Mesothelial cell of epicardium (in vitro differentiated cells): ENCODE data around the gene KLF16. TPM values are rescaled to one million over a fixed set of nuclear protein-coding genes. Genes with fewer than 3 reads are reported as not detected.

ENCODE experiments used
- DNase-seq, 2 experiments: peaks; one replicate each; pipeline ENCODE4 v3.0.0; 2021; ENCODE audit warnings: low spot score in 2 of 2; ENCODE audit not compliant: unreplicated experiment in 2 of 2
- H3K27ac Mint-ChIP-seq: 2 replicates; pipeline ENCODE4 v1.8.0; 2021; ENCODE audit warnings: mixed read lengths
- H3K27me3 Mint-ChIP-seq: 2 replicates; pipeline ENCODE4 v1.8.0; 2021; ENCODE audit warnings: low read depth, mixed read lengths
- H3K36me3 Mint-ChIP-seq: 2 replicates; pipeline ENCODE4 v1.8.0; 2021; ENCODE audit warnings: mixed read lengths
- H3K4me1 Mint-ChIP-seq: 2 replicates; pipeline ENCODE4 v1.8.0; 2021; ENCODE audit warnings: mixed read lengths
- H3K4me3 Mint-ChIP-seq: 2 replicates; pipeline ENCODE4 v1.8.0; 2021; ENCODE audit warnings: mild to moderate bottlenecking, moderate library complexity, mixed read lengths
- H3K9me3 Mint-ChIP-seq: 2 replicates; pipeline ENCODE4 v1.8.0; 2021; ENCODE audit warnings: mixed read lengths
- total RNA-seq: library from RNA; stranded (reverse); gene quantifications from 3 replicates; pipeline ENCODE4 v1.2.1, GENCODE V29; 2021
- TF ChIP-seq, protein P1 (sequence below): fragments of 200-600 bp; sonication (generic); IDR thresholded peaks from one replicate; pipeline ENCODE4 v1.5.0; 2021; ENCODE audit warnings: antibody characterized with exemption; ENCODE audit not compliant: unreplicated experiment

Gene KLF16
- total RNA-seq, 1 donor from 2014 or later: 23.5 TPM

DNA sequence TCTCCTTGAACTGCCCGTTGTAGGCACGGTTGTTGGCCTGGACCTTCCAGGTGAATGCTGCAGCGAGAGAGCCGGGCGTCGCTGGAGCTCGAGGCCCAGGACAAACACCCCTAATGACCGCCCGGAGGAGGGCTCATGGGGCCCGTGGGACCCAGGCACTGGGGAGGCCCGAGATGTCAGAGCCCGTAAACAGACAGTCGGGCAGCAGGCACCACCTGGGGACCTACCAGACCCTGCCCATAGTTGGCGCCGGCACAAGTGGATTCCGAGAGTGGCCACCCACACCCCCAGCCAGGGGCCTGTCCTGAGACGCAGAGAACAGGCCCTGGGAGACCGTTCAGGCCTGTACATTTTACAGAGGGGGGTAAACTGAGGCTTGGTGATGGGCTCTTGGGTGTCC lies 53.7 kb downstream of the KLF16 start:
- no peak overlapping the region for H3K27ac Mint-ChIP-seq
- H3K27me3 Mint-ChIP-seq: no peaks in the 10 kb centered on the region
- TF ChIP-seq, protein P1, sequence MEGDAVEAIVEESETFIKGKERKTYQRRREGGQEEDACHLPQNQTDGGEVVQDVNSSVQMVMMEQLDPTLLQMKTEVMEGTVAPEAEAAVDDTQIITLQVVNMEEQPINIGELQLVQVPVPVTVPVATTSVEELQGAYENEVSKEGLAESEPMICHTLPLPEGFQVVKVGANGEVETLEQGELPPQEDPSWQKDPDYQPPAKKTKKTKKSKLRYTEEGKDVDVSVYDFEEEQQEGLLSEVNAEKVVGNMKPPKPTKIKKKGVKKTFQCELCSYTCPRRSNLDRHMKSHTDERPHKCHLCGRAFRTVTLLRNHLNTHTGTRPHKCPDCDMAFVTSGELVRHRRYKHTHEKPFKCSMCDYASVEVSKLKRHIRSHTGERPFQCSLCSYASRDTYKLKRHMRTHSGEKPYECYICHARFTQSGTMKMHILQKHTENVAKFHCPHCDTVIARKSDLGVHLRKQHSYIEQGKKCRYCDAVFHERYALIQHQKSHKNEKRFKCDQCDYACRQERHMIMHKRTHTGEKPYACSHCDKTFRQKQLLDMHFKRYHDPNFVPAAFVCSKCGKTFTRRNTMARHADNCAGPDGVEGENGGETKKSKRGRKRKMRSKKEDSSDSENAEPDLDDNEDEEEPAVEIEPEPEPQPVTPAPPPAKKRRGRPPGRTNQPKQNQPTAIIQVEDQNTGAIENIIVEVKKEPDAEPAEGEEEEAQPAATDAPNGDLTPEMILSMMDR: no peak
- H3K36me3 Mint-ChIP-seq: no peaks in the 10 kb centered on the region
- no peak overlapping the region for H3K4me3 Mint-ChIP-seq
- no peak for DNase-seq
- H3K4me1 Mint-ChIP-seq: peaks cover 9% of the 10 kb centered on the region
- no peaks in the 10 kb centered on the region for H3K9me3 Mint-ChIP-seq

DNA sequence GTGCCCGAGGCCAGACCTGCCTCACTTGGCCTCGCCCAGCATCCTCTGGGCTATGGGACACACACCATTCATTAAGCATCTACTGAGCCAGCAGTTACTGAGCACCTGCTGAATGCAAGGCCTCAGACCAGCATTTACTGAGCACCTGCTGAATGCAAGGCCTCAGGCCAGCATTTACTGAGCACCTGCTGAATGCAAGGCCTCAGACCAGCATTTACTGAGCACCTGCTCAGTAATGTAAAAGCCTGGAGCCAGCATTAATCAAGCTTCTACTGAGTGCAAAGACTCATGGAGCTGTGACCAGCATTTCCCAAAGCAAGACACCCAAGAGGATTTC lies 55.0 kb downstream of the KLF16 start:
- DNase-seq: no peak
- H3K27ac Mint-ChIP-seq: no peak overlapping the region
- no peaks in the 10 kb centered on the region for H3K36me3 Mint-ChIP-seq
- TF ChIP-seq, protein P1: no peak
- H3K4me3 Mint-ChIP-seq: no peak overlapping the region
- no peaks in the 10 kb centered on the region for H3K27me3 Mint-ChIP-seq
- H3K9me3 Mint-ChIP-seq: no peaks in the 10 kb centered on the region
- peaks cover 9% of the 10 kb centered on the region for H3K4me1 Mint-ChIP-seq

DNA sequence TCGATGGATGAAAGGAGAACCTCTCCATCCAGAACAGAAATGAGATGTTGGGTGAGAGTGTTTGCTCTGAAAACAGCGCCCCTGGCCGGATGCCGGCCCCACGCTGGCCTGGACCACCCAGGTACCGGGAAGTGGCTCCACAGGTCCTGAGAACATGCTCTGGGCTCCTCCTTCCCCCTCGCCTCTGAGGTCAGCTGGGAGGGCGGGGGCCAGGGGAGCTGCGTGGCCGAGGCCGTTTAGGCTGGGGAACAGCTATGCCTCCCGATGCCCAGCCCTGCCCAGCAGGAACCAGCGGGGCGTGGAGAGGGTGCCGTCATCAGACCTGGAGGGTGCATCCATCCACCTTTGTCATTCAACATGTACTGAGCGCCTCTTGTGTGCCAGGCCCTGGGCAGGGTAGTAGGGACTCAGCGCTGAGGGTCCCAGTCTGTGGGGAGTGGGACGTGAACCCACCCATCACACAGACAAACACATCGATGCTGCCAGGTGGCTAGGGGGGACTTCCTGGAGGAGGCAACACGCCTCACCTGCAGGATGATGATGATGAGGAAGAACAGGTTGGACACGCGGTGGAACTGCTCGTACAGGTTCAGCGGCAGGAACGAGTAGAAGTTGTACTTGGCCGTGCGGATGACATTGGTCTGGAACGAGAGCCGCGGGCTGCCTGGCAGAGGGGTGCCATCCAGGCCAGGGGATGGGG lies 55.5 kb downstream of the KLF16 start:
- no peaks in the 10 kb centered on the region for H3K36me3 Mint-ChIP-seq
- H3K4me3 Mint-ChIP-seq: no peak overlapping the region
- peaks cover 5% of the 10 kb centered on the region for H3K4me1 Mint-ChIP-seq
- no peaks in the 10 kb centered on the region for H3K27me3 Mint-ChIP-seq
- H3K9me3 Mint-ChIP-seq: no peaks in the 10 kb centered on the region
- H3K27ac Mint-ChIP-seq: no peak overlapping the region
- TF ChIP-seq, protein P1: no peak
- DNase-seq: no peak

DNA sequence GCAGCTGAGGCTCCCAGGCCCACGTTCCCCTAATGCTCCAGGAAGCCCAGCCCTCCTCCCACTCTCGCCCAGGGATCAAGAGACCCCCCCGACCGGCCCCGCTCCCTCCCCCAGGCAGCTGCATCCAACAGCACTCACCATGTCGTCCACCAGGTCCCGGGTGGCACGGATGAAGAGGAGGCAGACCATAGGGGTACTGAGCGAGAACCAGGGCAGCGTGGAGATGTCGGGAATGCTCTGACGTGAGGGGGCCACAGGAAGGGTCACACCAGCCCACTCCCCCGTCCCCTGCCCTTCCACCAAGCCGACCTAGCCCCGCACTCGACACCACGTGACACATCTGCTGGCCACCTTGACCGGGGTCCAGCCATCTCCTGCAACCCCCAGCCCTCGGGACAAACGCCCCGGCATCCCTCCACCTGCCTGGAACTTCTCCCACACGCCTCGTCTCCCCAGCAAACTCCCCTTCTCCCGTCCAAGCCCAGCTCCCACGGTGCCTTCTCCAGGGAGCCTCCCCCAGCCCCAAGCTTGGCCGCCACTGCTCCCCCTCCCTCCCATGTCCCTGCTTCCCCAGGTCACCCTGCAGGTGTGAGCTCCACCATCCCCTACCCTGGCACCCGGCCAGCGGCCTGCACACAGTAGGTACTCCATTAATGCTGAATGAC lies 56.2 kb downstream of the KLF16 start:
- Mint-ChIP-seq H3K36me3 (no peaks in the 10 kb centered on the region), H3K4me3 (no peak overlapping the region), H3K4me1 (no peaks in the 10 kb centered on the region), H3K27ac (no peak overlapping the region), H3K27me3 (no peaks in the 10 kb centered on the region), H3K9me3 (no peaks in the 10 kb centered on the region)
- no peak for DNase-seq
- TF ChIP-seq, protein P1: no peak

DNA sequence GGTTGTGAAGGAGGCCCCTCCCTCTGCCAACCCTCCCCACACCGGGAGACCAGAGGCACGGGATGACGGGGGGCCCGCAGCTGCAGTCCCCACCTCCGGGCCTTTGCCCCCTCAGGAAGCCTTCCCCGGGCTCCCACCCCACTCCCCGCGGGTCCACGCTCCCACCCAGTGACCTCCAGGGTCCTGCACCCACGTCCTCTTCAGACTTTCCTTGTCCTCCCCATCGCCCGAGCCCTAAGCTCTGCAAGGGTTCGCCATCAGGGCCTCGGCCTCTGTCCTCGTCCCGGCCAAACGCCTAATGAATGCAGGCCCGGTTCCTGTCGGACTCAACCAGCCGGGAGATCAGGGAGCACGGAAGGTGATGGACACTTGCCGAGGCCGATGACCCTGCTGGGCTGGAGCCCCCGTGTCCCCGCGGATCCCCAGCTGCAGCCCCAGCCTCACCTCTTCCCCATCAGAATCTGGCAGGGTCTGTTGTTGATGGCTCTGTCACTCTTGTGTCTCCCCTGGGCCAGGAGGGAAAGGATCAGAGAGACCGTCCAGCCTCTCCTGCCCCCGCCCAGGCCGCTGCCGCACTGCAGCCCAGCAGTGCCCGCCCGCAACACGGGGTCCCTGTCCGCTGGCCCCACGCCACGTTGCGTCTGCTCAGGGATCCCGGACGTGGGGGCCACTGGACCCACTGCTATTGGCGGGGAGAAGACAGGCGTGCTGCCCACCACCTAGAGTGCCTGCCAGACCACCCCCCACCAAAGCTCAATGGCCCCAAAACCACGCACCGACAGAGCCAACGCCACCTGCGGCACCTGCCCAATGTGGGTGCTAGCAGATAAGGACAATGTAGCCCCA lies 57.0 kb downstream of the KLF16 start:
- H3K36me3 Mint-ChIP-seq: no peaks in the 10 kb centered on the region
- H3K27me3 Mint-ChIP-seq: no peaks in the 10 kb centered on the region
- no peaks in the 10 kb centered on the region for H3K4me1 Mint-ChIP-seq
- H3K4me3 Mint-ChIP-seq: no peak overlapping the region
- no peaks in the 10 kb centered on the region for H3K9me3 Mint-ChIP-seq
- TF ChIP-seq, protein P1: no peak
- H3K27ac Mint-ChIP-seq: no peak overlapping the region
- no peak for DNase-seq
